HG02938 (cell line): ENCODE data around the gene ZCCHC18.
"Not testable (repeated sequence)": the region's sequence is repeated elsewhere in the genome, so short reads cannot be mapped to it uniquely, and the experiment has no call there.

Experiments
- ATAC-seq: cut with Tn5 transposase; IDR thresholded peaks from one replicate; pipeline ENCODE4 v1.9.1; 2021; ENCODE audit warnings: mild to moderate bottlenecking, moderate library complexity; ENCODE audit not compliant: unreplicated experiment

Gene ZCCHC18

DNA sequence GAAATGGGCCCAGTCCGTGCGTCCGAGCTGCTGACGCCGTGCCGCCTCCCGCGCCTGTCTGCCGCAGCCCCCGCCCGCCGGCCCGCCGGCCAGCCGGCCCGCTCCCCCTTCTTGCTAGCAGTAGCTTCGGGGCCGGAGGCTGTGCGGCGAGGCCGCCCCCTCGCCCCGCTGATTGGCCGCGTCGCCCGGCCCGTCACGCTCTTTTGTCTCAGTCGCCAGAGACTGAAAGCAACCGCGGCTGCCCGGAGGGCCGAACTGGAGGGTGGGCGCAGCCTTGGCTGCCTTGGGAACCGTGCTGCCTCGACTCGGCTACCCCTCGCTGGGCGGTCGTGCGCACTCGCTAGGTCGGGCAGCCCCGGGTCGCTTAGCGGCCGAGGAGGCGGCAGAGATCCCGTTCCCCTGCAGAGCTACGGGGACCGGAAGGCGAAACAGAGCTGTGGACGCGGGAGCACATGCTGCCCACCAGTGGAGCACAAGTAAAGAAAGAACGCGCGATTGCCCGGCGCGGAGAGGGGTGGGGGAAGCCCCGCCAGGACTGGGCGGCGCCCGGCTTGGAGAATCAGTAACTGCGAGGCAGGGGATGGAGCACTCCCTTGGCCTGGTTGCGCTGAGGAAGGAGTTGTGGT is at the start of gene ZCCHC18:
TSS of gene ZCCHC18 (plus strand) at position 198 of the 626 bp plus-strand sequence. CDS start 1,589 bp downstream, outside the sequence.
- ATAC-seq: peak; percentile 66

- ATAC-seq: not testable (repeated sequence)
These were observed 49.7 kb upstream of the ZCCHC18 start for GRCh38 chrX:104062636-104063035.

- peak; percentile 97 for ATAC-seq
These were observed 36.4 kb upstream of the ZCCHC18 start, which contains the start of gene TMSB15C for GRCh38 chrX:104075778-104076445. TMSB15C (minus strand) TSS chrX:104076236.

DNA sequence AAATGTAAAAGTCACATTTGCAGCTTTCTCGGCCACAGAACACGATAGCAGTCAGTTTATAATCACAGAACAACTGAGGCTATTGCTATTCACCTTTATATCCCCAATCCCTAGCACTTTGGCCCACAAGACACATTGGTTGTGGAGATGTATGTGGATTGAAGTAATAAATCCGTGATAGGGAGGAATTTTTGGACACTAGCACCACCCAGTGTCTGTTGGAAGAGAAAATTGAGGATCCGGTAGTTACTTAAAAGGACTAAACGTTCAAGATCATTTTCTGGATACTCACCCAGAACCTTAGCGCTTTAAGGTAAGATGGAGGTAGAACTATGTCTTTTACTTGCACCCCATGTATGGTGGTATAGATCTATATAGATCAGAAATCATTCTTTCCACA is 34.5 kb upstream of the ZCCHC18 start:
- ATAC-seq: not testable (repeated sequence)

DNA sequence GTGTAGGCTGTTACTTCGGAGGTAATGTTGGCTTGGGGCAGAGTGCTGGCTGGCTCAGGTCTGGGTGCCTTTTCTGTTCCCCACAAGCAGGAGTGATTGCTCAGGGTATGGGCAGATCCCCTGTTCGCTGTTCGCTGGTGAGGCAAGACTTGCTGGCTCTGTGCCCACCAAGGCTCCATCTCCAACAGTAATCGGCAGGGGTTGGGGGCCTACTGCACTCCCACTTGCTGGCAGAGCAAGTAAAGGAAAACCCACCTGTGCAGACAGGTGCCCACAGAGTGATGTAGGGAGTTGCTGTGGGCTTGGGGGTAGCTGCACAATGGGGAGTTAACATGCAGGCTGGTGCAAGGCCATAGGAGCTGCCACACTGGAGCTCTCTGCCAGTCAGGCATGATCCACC is 28.3 kb upstream of the ZCCHC18 start:
- no peak for ATAC-seq

GRCh38 chrX:104084534-104085277 is 27.6 kb upstream of the ZCCHC18 start:
- no peak for ATAC-seq

DNA sequence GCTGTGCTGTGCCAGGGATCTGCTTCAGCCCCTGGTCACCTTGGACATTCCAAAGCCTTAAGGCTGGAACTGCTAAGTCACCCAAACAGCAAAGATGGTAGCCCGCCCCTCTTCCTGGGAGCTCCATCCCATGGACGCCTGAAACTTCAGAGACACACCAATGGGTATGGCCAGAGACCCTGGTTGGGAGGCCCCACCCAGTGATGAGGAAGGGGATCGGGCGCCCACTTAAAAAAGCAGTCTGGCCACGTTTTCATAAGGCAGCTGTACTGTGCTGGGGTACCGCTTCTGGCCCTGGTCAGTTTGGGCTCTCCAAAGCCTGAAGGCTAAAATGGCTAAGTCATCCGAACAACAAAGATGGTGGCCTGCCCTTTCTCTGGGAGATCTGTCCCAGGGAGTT is 26.8 kb upstream of the ZCCHC18 start:
- ATAC-seq: no peak

DNA sequence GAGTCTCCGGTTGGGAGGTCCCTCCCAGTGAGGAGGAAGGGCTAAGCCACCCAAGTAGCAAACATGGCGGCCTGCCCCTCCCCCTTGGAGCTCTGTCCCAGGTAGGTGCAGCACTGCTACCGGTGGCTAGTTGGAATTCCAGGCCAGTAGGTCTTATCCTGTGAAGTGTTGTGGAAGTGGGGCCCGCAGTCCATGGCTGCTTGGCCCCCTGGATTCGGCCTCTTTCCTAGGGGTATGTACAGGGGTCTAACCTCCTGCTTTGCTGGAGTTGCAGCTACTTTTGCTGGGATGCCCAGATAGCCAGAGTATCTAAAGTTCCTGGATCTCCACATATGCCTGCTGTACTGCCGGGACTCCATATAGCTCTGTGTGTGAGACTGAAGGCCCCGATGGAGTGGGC is 26.4 kb upstream of the ZCCHC18 start:
- ATAC-seq: no peak

DNA sequence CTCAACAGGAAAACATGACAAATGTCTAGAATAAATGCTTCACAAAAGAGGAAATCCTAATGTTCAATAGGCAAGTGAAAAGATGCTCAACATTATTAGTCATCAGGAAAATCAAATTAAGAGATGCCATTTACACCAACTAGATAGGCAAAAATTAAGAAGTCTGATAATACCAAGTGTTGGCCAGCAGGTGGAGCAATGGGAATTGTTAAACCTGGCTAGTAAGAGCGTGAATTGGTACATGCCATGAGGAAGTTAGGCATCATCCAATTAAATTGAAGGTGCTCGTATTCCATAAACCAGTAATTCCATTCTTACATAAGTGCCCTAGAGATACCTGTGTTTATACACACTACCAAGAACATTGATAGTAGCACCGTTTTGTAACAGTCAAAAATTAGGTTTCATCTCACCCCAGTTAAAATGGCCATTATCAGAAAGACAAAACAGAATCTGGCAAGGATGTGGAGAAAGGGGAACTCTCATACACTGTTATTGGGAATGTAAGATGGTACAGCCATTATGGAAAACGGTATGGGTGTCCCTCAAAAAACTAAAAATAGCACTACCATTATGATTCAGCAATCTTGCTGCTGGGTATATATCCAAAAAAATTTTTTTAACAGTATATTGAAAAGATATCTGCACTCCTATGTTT is 14.0 kb upstream of the ZCCHC18 start:
- ATAC-seq: peak; percentile 76

DNA sequence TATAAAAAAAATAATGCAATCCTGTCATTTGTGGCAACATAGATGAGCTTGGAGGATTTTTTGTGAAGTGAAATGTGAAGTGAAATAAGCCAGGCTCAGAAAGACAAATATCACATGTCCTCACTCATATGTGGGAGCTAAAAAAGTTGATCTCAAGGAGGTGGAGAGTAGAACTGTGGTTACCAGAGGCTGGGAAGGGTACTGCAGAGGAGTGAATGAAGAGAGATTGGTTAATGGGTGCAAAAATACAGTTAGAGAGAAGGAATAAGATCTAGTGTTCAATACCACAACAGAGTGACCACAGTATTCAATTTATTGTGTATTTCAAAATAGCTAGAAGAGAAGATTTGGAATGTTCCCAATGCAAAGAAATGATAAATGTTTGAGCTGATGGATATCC is 13.4 kb upstream of the ZCCHC18 start:
- no peak for ATAC-seq

GRCh38 chrX:104104676-104105075 is 7.6 kb upstream of the ZCCHC18 start:
- ATAC-seq: no peak

DNA sequence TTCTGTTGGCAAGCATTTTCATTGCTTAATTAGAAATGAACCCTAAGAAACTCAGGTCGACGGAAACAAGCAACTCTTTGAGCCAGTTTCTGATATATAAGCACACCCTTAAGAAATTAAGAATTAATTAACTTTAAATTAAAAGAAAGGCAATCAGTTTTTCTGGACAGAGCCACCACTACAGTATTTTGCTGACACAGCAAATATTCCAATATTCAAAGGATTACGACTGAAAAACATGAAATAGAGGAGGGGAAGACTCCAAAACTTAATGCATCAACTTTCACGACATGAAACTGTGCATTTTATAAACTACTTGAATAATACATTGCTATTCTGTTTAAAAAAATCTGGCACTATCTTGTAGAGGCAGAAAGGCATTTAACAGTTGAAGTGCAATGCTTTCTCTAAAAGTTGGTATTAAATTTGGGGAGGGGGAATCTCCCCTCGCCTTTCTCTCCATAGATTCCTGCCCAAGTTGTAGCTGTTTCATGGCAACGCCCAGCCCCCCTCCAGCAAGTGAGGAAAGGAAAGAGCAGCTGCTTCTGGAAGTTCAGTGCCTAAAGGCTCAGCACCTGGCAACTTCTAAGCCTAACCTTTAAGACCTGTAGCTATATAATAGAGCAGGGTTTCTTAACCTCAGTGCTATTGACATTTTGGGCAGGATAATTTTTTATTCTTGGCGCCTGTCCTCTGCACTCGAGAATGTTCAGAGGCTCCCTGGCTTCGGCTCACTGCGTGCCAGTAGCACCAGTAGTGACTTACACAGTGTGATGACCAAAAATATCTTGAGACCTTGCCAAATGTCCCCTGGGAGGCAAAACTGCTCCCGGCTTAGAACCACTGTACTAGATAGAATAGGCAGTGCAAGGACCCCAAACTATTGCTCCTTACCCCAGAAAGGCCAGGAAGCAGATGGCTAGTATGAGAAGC is 6.7 kb upstream of the ZCCHC18 start:
- ATAC-seq: no peak

GRCh38 chrX:104108955-104109354 is 3.4 kb upstream of the ZCCHC18 start:
- no peak for ATAC-seq

- ATAC-seq: peak; percentile 40
These were observed 1.7 kb upstream of the ZCCHC18 start for GRCh38 chrX:104110491-104111240.

DNA sequence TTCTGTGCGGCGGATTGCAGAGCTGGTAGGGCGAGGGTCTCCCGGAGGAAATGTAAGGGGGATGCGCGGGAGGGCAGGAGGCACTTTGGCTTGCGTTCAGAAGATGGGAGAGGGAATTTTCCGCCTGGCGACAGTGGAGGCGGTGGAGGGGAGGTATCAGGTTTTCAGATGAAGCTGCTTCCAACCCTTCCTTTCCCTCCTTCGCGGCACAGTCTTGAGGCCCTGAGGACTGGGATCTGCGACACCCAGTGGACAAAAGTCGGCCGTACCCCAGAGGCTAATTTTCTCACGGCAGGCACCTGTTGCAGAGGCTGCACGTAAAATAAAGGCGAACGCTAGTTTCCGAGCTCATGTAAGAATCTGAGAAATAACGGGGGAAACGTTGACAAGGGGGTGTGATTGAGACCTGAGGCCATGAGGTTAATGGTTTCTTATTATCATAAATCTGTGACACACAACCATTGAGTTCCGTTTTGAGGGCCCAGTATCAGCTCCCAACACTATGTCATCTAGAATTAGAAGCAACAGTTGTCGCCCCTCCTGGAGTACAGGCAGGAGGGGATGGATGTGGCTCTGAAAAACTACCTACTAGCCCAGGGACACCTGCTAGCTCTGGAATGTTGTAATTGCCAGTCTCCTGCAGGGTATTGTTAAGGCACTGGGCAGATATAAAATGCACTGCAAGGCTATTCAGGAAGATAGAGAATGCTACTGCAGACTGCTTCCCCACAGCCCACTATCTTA is 1.1 kb downstream of the ZCCHC18 start:
- ATAC-seq: peak; percentile 38

- no peak for ATAC-seq
These were observed 5.4 kb downstream of the ZCCHC18 start for GRCh38 chrX:104117759-104118158.

DNA sequence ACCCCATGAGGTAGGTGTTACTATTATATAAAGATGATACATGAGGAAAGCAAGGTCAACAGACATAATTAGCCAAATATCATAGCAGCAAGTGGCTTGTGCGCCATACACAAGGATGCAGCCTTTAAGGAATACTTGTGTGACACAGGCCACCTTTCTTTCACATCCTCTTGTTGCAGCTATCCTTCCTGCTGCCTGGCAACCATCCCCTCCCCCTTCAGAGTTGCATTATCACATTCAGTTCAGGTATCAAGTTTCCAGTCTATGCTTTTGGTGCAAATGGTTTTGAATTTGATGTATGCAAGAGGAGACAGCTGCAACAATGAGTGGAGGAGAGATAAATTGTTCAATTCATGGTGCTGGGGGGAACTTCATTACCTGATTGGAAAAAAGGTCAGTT is 6.4 kb downstream of the ZCCHC18 start:
- no peak for ATAC-seq

- peak; percentile 60 for ATAC-seq
These were observed 10.5 kb downstream of the ZCCHC18 start for GRCh38 chrX:104122829-104123228.

- no peak for ATAC-seq
These were observed 14.5 kb downstream of the ZCCHC18 start for GRCh38 chrX:104126856-104127255.
